Hepatocyte (in vitro differentiated cells): Measurements from ENCODE around the gene OPN1LW.
"Not testable (repeated sequence)": the region's sequence is repeated elsewhere in the genome, so short reads cannot be mapped to it uniquely, and the experiment has no call there.

ENCODE experiments used
- CTCF ChIP-seq: fragments of 200-600 bp; sonication (generic); IDR thresholded peaks from 2 replicates; pipeline ENCODE4 v1.5.1; 2016; ENCODE audit warnings: antibody characterized with exemption, mild to moderate bottlenecking; ENCODE audit not compliant: poor library complexity
- EZH2 ChIP-seq: fragments of 200-600 bp; sonication (generic); IDR thresholded peaks from 2 replicates; pipeline ENCODE4 v1.6.1; 2016; ENCODE audit warnings: antibody characterized with exemption, mild to moderate bottlenecking, borderline replicate concordance
- EZH2phosphoT487 ChIP-seq: fragments of 200-600 bp; sonication (generic); IDR thresholded peaks from one replicate; pipeline ENCODE4 v1.6.1; 2018; ENCODE audit warnings: antibody characterized with exemption, mild to moderate bottlenecking, low read depth, moderate library complexity; ENCODE audit not compliant: unreplicated experiment, severe bottlenecking

- TF ChIP-seq CTCF, EZH2, EZH2phosphoT487: not testable (repeated sequence)
Measured at GRCh38 chrX:154182296-154182695, 38.3 kb downstream of the OPN1LW start, which contains the start of gene OPN1MW.
